Mammary microvascular endothelial cell (primary cell): ENCODE measurements around the gene FAM98C. TPM values are rescaled to one million over a fixed set of nuclear protein-coding genes. Genes with fewer than 3 reads are reported as not detected.

ENCODE experiments used
- total RNA-seq: library from RNA; depleted of rRNA; stranded (reverse); fragments of >200 nt; gene quantifications from 2 replicates; pipeline ENCODE4 v1.2.3, GENCODE V29; 2015

FAM98C gene
- 10.9 and 18.6 TPM in 2 replicates for total RNA-seq

DNA sequence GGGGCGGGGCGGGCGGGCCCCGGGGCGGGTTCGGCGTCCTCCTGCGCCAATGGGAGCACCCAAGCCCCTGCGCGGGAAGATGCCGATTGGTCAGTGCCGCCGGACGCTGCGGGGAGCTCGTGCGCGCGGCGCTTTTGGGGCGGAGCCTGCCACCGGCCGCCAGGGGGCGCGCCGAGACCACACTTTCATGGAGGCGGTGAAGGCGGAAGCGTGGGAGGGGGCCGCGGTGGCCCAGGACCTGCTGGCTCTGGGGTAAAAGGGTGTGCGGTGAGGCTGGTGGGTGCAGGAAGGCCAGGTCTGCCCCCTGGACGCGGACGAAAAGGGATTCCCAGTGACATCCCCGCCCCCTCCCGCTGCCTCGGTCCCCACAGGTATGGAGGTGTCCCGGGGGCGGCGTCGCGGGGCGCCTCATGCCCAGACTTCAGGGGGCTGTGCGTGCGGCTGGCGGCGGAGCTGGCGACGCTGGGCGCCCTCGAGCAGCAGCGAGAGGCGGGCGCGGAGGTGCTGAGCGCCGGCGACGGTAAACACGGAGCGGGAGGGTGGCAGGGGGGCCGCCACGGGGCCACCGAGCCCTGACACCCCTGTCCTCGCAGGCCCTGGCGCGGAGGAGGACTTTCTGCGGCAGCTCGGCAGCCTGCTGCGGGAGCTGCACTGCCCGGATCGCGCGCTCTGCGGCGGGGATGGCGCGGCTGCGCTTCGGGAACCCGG is at the start of gene FAM98C:
FAM98C (plus strand) TSS at position 127 of the 708 bp plus-strand sequence; CDS start at position 188, 61 bp downstream.

DNA sequence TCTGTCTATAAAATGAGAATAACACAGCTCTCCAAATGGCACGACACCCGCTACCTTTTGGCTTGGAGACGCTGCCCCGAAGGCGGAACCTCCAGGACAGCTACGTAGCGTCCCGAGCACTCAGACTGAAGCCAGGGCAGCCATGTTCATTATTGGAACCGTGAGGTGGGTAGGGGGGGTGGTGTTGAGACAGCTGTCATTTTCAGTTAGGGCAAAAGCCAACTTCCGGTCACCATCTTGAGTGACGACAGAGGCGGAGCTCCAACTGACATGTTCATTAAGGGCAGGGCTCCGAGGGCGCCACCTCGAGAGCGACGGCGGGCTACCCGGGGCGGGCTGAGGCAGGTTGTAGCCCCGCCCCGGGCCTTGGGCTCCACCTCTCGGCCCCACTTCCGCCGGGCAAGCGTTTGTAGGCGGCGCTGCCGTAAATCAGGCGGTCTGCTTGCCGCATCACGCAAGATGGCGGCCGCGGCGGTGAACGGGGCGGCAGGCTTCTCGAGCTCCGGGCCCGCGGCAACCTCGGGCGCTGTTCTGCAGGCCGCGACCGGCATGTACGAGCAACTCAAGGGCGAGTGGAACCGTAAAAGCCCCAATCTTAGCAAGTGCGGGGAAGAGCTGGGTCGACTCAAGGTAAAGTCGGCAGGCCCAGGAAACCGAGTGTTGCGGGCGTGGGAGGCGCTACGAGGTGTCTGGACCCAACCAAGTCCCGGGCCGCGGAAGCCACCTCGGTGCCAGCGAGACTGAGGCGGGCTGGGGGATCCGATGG is 28.4 kb upstream of the FAM98C start, which contains the start of gene PSMD8:
PSMD8 (plus strand) TSS at position 240 of the 766 bp plus-strand sequence; CDS start at position 271, 31 bp downstream.

DNA sequence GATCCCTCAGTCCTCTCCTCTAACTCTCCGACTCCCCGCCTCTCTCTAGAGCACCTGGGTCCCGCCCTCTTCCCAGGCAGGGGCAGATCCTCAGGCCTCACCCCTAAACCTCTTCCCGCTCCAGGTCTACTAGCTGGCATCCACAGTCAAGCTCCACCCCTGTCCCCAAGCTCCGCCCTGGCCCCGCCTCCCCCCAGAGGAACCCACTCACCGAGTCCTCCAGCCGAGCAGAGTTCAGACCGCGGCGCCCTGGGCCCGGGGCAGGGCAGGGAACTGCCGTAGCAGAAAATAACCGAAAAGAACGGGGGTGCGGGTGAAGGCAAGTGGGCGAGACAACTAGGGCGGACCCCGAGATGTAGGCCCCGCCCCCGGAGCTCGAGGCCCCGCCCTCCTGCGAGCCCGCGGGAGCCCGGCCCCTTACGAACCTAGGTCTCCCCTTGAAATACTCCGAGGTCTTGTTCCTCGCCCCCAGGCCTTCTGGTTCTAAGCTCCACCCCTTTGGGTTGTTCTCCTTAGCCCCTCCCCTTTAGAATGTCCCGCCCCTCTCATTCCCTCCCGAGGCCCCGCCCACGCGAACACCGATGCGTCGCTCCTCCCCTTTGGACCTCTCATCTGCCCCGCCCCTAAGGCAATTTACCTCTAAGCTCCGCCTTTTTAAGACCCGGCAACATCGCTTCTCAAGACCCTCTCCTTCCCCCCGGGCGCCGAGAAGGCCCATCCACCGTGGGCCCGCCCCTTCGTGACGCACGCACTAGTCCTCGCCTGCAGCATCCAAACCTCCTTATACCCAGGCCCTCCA is 15.1 kb upstream of the FAM98C start, which contains the start of gene GGN:
GGN (minus strand) TSS at position 485 of the 799 bp plus-strand sequence. CDS start 773 bp downstream, outside the sequence.

DNA sequence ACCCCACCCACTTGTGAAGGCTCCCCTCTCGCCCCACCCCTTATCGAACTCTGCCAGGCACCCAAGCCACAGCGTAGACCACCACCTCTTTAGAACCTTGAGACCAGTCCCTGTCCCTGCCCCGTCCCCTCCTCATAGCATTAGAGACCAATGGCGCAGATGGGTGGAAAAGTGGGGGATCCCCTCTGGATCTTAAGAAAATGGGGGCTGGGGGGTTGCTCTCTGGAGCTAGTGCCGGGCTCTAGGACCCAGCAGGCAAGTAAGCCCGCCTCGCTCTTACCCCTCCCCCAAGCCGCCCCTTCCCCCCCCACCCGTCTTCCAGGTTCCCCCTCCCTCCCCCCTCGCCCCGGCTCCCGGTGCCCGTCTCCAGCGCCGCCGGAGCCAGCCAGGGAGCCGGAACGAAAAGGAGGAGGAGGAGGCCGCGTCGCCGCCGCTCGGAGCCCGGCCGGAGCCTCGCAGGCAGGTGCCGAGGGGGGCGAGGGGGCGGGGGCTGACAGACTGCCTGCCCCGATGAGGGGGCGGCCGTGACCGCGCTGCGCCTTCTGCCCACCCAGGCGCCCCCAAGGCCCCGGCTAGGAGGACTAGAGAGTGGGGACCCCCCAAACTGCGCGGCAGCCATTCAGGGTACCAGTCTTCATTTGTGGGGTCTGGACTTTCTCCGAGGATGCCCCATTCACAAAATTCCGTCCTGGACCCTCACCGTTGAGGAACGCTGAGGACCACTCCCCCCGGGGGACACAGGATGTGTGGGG is 14.4 kb upstream of the FAM98C start, which contains the start of gene SPRED3:
SPRED3 (plus strand) TSS at position 349 of the 752 bp plus-strand sequence. CDS start 1,606 bp downstream, outside the sequence.

DNA sequence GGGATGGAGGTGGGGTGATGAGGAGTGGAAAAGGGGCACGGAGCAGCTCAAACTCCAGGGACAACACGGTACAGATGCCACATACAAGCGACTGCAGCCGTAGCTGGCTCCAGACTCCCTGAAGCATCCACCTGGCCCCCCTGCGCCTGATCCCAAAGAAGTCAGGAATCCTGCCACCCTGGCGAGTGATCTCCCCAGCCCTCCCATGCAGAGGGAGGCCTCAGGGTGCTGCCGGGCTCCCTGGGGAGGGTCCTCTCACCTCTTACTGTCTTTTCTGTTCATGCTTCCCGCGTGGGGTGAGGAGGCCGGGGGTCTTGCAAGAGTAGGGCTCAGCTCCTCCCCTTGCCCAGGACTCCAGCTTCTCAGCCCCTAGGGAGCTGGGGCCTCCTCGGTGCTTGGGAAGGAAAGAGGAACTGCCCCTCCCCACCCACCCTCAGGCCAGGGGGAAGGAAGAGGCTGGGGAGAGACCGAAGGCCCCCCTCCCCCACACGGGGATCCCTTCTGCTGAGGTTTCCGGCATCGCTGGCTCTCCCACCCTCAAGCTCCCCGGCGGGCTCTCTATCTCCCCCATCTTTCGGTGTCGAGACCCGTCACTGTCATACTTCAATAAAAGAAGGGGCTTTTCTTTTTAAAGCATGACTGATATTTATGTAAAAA is 23.0 kb downstream of the FAM98C start, which contains the start of gene RASGRP4:
RASGRP4 (minus strand) TSS at position 410 of the 657 bp plus-strand sequence; CDS start at position 282, 128 bp downstream.

DNA sequence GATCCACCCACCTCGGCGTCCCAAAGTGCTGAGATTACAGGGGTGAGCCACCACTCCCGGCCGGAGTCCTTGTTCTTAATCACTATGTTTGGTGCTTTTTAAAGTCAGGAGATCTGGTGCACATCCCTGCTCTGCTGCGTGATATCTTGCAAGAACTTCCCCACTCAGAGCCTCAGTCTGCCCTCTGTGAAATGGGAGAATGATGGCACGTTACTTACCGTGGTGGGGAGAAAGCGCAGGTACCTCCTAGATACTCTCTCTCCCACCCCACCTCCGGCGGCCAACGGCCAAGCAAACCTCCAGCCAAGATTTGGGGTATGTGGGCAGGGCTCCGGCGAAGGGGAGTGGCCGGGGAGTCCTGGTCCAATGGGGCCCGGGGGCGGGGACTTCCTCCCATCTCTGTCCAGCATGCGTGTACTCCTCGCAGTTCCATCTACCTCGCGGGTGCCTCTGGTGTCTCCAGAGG is 30.4 kb downstream of the FAM98C start, which contains the start of gene RYR1:
RYR1 (plus strand) TSS at position 424 of the 466 bp plus-strand sequence. CDS start 139 bp downstream, outside the sequence.

Other genes starting within 250 kb of the FAM98C start
- 0.93 and 3.1 TPM in 2 replicates for gene DPF1, start 178.9 kb upstream of the FAM98C start, total RNA-seq
- gene PPP1R14A, start 146.7 kb upstream of the FAM98C start, total RNA-seq, result 26.8 and 28.3 TPM in 2 replicates
- 15.5 and 16.9 TPM in 2 replicates for gene SPINT2, start 138.5 kb upstream of the FAM98C start, total RNA-seq
- gene C19orf33, start 98.8 kb upstream of the FAM98C start, total RNA-seq, result 65.5 and 83.0 TPM in 2 replicates
- 126 and 131 TPM in 2 replicates for gene YIF1B, start 87.1 kb upstream of the FAM98C start, total RNA-seq
- 6.3 and 7.4 TPM in 2 replicates for gene KCNK6, start 83.2 kb upstream of the FAM98C start, total RNA-seq
- 0.07 and 0.34 TPM in 2 replicates for gene CATSPERG, start 67.3 kb upstream of the FAM98C start, total RNA-seq
- 310 and 371 TPM in 2 replicates for gene PSMD8, start 28.5 kb upstream of the FAM98C start, total RNA-seq
- 0.94 and 2.9 TPM in 2 replicates for gene GGN, start 15.1 kb upstream of the FAM98C start, total RNA-seq
- gene SPRED3, start 14.4 kb upstream of the FAM98C start, total RNA-seq, result 3.4 and 4.4 TPM in 2 replicates
- not detected in 2 replicates for gene RASGRP4, start 23.1 kb downstream of the FAM98C start, total RNA-seq
- not detected in 2 replicates for gene RYR1, start 30.6 kb downstream of the FAM98C start, total RNA-seq
- gene MAP4K1, start 214.9 kb downstream of the FAM98C start, total RNA-seq, result not detected in 2 replicates
- 464 and 585 TPM in 2 replicates for gene EIF3K, start 216.1 kb downstream of the FAM98C start, total RNA-seq
- 640 and 700 TPM in 2 replicates for gene ACTN4, start 244.6 kb downstream of the FAM98C start, total RNA-seq